Measurements from ENCODE around the gene SASH1. TPM values are rescaled to one million over a fixed set of nuclear protein-coding genes. Genes with fewer than 3 reads are reported as not detected.

SASH1 gene
- total and polyA plus RNA-seq, 7 experiments from 2014 or later, result 0.24 to 7.8 (median 1.4) TPM; not detected in 2

- no peak overlapping the region for H3K4me3 ChIP-seq (ENCODE audit: low read length)
- H3K4me1 ChIP-seq (ENCODE audit: control insufficient read depth in 2 of 2, insufficient read depth in 2 of 2, low read length in 2 of 2), result no peaks in the 10 kb centered on the region
- ATAC-seq (no peak), DNase-seq (no peak)
- Mint-ChIP-seq H3K36me3 (no peaks in the 10 kb centered on the region), H3K27me3 (peaks cover 6 to 18% (median 13%) of the 10 kb centered on the region in 5 donors), H3K4me1 (no peaks in the 10 kb centered on the region), H3K27ac (no peak overlapping the region), H3K9me3 (peaks cover 0 to 11% (median 0%) of the 10 kb centered on the region in 11 donors), H3K4me3 (no peak overlapping the region)
- ChIA-PET CTCF (no interaction called here), POLR2A (no interaction called here)
- no peaks in the 10 kb centered on the region for H3K27me3 ChIP-seq (ENCODE audit: control insufficient read depth in 2 of 2, insufficient read depth in 2 of 2, low read length in 2 of 2)
- no peak overlapping the region for H3K27ac ChIP-seq (ENCODE audit: low read depth, low read length)
- intact Hi-C loops (cut with micrococcal nuclease), result no loop called here
- no peaks in the 10 kb centered on the region for H3K36me3 ChIP-seq (ENCODE audit: control insufficient read depth in 2 of 3, insufficient read depth in 3 of 3, low read length in 3 of 3)
- no peaks in the 10 kb centered on the region for H3K9me3 ChIP-seq (ENCODE audit: control insufficient read depth in 2 of 3, low read length in 3 of 3)
These were observed 17.1 kb upstream of the SASH1 start for GRCh38 chr6:148325316-148326068.

- H3K4me3 Mint-ChIP-seq, result no peak overlapping the region
- intact Hi-C loops (cut with micrococcal nuclease), result no loop called here
- ChIA-PET CTCF (no interaction called here), POLR2A (no interaction called here)
- no peaks in the 10 kb centered on the region for H3K9me3 ChIP-seq (ENCODE audit: control insufficient read depth in 2 of 3, low read length in 3 of 3)
- no peaks in the 10 kb centered on the region for H3K4me1 Mint-ChIP-seq
- ATAC-seq, result no peak
- no peak for DNase-seq
- peaks cover 0 to 8% (median 0%) of the 10 kb centered on the region in 11 donors for H3K9me3 Mint-ChIP-seq
- H3K4me1 ChIP-seq (ENCODE audit: control insufficient read depth in 2 of 2, insufficient read depth in 2 of 2, low read length in 2 of 2), result no peaks in the 10 kb centered on the region
- no peaks in the 10 kb centered on the region for H3K27me3 ChIP-seq (ENCODE audit: control insufficient read depth in 2 of 2, insufficient read depth in 2 of 2, low read length in 2 of 2)
- H3K27ac ChIP-seq (ENCODE audit: low read depth, low read length), result no peak overlapping the region
- H3K27me3 Mint-ChIP-seq, result peaks cover 21 to 29% (median 25%) of the 10 kb centered on the region in 5 donors
- H3K36me3 ChIP-seq (ENCODE audit: control insufficient read depth in 2 of 3, insufficient read depth in 3 of 3, low read length in 3 of 3), result no peaks in the 10 kb centered on the region
- no peaks in the 10 kb centered on the region for H3K36me3 Mint-ChIP-seq
- H3K27ac Mint-ChIP-seq, result no peak overlapping the region
- no peak overlapping the region for H3K4me3 ChIP-seq (ENCODE audit: low read length)
These were observed 13.6 kb upstream of the SASH1 start for GRCh38 chr6:148328876-148329555.

- DNase-seq (no peak), ATAC-seq (no peak)
- Mint-ChIP-seq H3K4me3 (no peak overlapping the region), H3K4me1 (no peaks in the 10 kb centered on the region), H3K27me3 (peaks cover 20 to 29% (median 21%) of the 10 kb centered on the region in 5 donors), H3K36me3 (no peaks in the 10 kb centered on the region), H3K27ac (no peak overlapping the region), H3K9me3 (peaks cover 0 to 8% (median 0%) of the 10 kb centered on the region in 11 donors)
- Histone ChIP-seq H3K27me3 (ENCODE audit: control insufficient read depth in 2 of 2, insufficient read depth in 2 of 2, low read length in 2 of 2) (no peaks in the 10 kb centered on the region), H3K36me3 (ENCODE audit: control insufficient read depth in 2 of 3, insufficient read depth in 3 of 3, low read length in 3 of 3) (no peaks in the 10 kb centered on the region), H3K4me1 (ENCODE audit: control insufficient read depth in 2 of 2, insufficient read depth in 2 of 2, low read length in 2 of 2) (no peaks in the 10 kb centered on the region), H3K9me3 (ENCODE audit: control insufficient read depth in 2 of 3, low read length in 3 of 3) (no peaks in the 10 kb centered on the region), H3K4me3 (ENCODE audit: low read length) (no peak overlapping the region), H3K27ac (ENCODE audit: low read depth, low read length) (no peak overlapping the region)
- ChIA-PET CTCF (no interaction called here), POLR2A (no interaction called here)
- intact Hi-C loops (cut with micrococcal nuclease), result no loop called here
These were observed 12.8 kb upstream of the SASH1 start for GRCh38 chr6:148329596-148330381.

- DNase-seq (no peak), ATAC-seq (no peak)
- intact Hi-C loops (cut with micrococcal nuclease), result no loop called here
- Histone ChIP-seq H3K36me3 (ENCODE audit: control insufficient read depth in 2 of 3, insufficient read depth in 3 of 3, low read length in 3 of 3) (no peaks in the 10 kb centered on the region), H3K27me3 (ENCODE audit: control insufficient read depth in 2 of 2, insufficient read depth in 2 of 2, low read length in 2 of 2) (no peaks in the 10 kb centered on the region), H3K4me3 (ENCODE audit: low read length) (no peak overlapping the region), H3K27ac (ENCODE audit: low read depth, low read length) (no peak overlapping the region), H3K9me3 (ENCODE audit: control insufficient read depth in 2 of 3, low read length in 3 of 3) (no peaks in the 10 kb centered on the region), H3K4me1 (ENCODE audit: control insufficient read depth in 2 of 2, insufficient read depth in 2 of 2, low read length in 2 of 2) (no peaks in the 10 kb centered on the region)
- no peaks in the 10 kb centered on the region for H3K9me3 Mint-ChIP-seq
- peak overlapping the region in 1 of 9 donors; percentile 11 for H3K27ac Mint-ChIP-seq
- peaks cover 10 to 29% (median 16%) of the 10 kb centered on the region in 5 donors for H3K27me3 Mint-ChIP-seq
- H3K4me3 Mint-ChIP-seq, result no peak overlapping the region
- CTCF ChIA-PET, result no interaction called here
- H3K36me3 Mint-ChIP-seq, result no peaks in the 10 kb centered on the region
- POLR2A ChIA-PET, result no interaction called here
- H3K4me1 Mint-ChIP-seq, result no peaks in the 10 kb centered on the region
These were observed 10.6 kb upstream of the SASH1 start for GRCh38 chr6:148332088-148332487.

GRCh38 chr6:148336901-148337300, 5.7 kb upstream of the SASH1 start:
- no peaks in the 10 kb centered on the region for H3K9me3 ChIP-seq (ENCODE audit: control insufficient read depth in 2 of 3, low read length in 3 of 3)
- DNase-seq (no peak), ATAC-seq (no peak)
- no peak overlapping the region for H3K4me3 ChIP-seq (ENCODE audit: low read length)
- intact Hi-C loops (cut with micrococcal nuclease), result no loop called here
- Mint-ChIP-seq H3K27ac (no peak overlapping the region), H3K4me3 (no peak overlapping the region), H3K36me3 (no peaks in the 10 kb centered on the region), H3K27me3 (peaks cover 12 to 19% (median 14%) of the 10 kb centered on the region in 5 donors), H3K4me1 (peaks cover under 1 to 1% (median under 1%) of the 10 kb centered on the region in 7 donors), H3K9me3 (no peaks in the 10 kb centered on the region)
- H3K27ac ChIP-seq (ENCODE audit: low read depth, low read length), result no peak overlapping the region
- no peaks in the 10 kb centered on the region for H3K27me3 ChIP-seq (ENCODE audit: control insufficient read depth in 2 of 2, insufficient read depth in 2 of 2, low read length in 2 of 2)
- no peaks in the 10 kb centered on the region for H3K36me3 ChIP-seq (ENCODE audit: control insufficient read depth in 2 of 3, insufficient read depth in 3 of 3, low read length in 3 of 3)
- H3K4me1 ChIP-seq (ENCODE audit: control insufficient read depth in 2 of 2, insufficient read depth in 2 of 2, low read length in 2 of 2), result no peaks in the 10 kb centered on the region
- POLR2A ChIA-PET, result no interaction called here
- CTCF ChIA-PET, result no interaction called here

- POLR2A ChIA-PET, result no interaction called here
- intact Hi-C loops (cut with micrococcal nuclease), result no loop called here
- Histone ChIP-seq H3K36me3 (ENCODE audit: control insufficient read depth in 2 of 3, insufficient read depth in 3 of 3, low read length in 3 of 3) (no peaks in the 10 kb centered on the region), H3K27ac (ENCODE audit: low read depth, low read length) (no peak overlapping the region), H3K4me1 (ENCODE audit: control insufficient read depth in 2 of 2, insufficient read depth in 2 of 2, low read length in 2 of 2) (no peaks in the 10 kb centered on the region), H3K27me3 (ENCODE audit: control insufficient read depth in 2 of 2, insufficient read depth in 2 of 2, low read length in 2 of 2) (no peaks in the 10 kb centered on the region), H3K9me3 (ENCODE audit: control insufficient read depth in 2 of 3, low read length in 3 of 3) (no peaks in the 10 kb centered on the region), H3K4me3 (ENCODE audit: low read length) (no peak overlapping the region)
- H3K4me1 Mint-ChIP-seq, result peaks cover 6 to 13% (median 8%) of the 10 kb centered on the region in 7 donors
- H3K36me3 Mint-ChIP-seq, result no peaks in the 10 kb centered on the region
- DNase-seq, result no peak
- H3K27me3 Mint-ChIP-seq, result peaks cover 17 to 40% (median 31%) of the 10 kb centered on the region in 5 donors
- H3K27ac Mint-ChIP-seq, result no peak overlapping the region
- no peak for ATAC-seq
- no peak overlapping the region for H3K4me3 Mint-ChIP-seq
- CTCF ChIA-PET, result no interaction called here
- H3K9me3 Mint-ChIP-seq, result no peaks in the 10 kb centered on the region
These were observed 2.9 kb upstream of the SASH1 start for GRCh38 chr6:148339766-148340165.
